ENCODE measurements around the gene AGBL3.

- no peak for TF ChIP-seq CTCF (IDR thresholded peaks at IDR 0.05)
- no peak for TF ChIP-seq POLR2A (IDR thresholded peaks at IDR 0.05; ENCODE audit: low read depth)
- TF ChIP-seq POLR2AphosphoS5 (IDR thresholded peaks at IDR 0.05) = peak in 1 of 2 donors; percentile 8
- no peak for TF ChIP-seq EP300 (IDR thresholded peaks at IDR 0.05)
Observed at GRCh38 chr7:134940729-134941128, 45.6 kb upstream of the AGBL3 start.

Data from esophagus muscularis mucosa (tissue), 4 donors.